ENCODE results near the gene GPNMB. TPM values are rescaled to one million over a fixed set of nuclear protein-coding genes. Genes with fewer than 3 reads are reported as not detected.

Gene GPNMB
- polyA plus RNA-seq, 3 donors = 1.3 to 3.0 (median 1.5) TPM

DNA sequence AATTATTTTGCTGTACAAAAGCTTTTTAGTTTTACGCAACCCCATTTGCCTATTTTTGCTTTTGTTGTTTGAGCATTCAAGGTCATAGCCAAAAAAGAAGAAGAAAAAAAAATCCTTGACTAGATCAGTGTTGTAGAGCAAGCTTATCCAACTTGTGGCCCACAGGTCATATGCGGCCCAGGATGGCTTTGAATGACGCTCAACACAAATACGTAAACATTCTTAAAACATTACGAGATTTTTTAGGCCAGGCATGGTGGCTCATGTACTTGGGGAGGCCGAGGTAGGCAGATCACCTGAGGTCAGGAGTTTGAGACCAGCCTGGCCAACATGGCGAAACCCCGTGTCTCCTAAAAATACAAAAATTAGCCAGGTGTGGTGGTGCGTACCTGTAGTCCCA lies 44.4 kb downstream of the GPNMB start:
- intact Hi-C loops (cut with micrococcal nuclease) = no loop called here
- Mint-ChIP-seq H3K4me3 (no peak overlapping the region), H3K27ac (peak overlapping the region in 1 of 7 donors; percentile 4)

DNA sequence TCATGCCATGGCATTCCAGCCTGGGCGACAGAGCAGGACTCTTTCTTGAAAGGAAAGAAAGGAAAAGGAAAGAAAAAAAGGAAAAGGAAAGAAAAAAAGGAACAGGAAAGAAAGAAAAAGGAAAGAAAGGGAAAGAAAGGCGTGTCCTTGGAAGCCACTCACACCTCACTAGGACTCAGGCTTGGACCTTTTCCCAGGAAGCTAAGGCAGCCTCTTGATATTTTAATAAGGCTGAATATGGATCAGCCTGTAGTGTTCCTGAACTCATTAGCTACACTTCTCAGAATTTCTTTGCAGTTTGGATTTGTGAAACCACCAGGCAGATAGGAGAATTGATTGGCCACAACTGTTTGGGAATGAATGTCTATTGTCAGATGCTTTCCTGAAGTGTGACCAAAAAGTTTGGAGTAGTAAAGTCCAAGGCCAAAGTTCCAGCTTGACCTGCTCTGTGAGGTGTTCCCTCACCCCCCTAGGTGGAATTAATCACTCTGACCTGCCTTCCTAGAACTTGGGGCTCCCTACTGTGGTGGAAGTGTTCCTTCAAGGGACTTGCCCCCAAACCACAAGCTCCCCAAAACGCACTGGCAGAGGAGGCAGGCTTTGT lies 45.5 kb downstream of the GPNMB start:
- H3K36me3 Mint-ChIP-seq = no peaks in the 10 kb centered on the region
- no peak overlapping the region for H2AFZ ChIP-seq (ENCODE audit: insufficient read depth, low read depth, low read length, poor library complexity, severe bottlenecking)
- no peaks in the 10 kb centered on the region for H4K20me1 ChIP-seq (ENCODE audit: insufficient read depth, low read length)
- no peak overlapping the region for H3K27ac ChIP-seq (ENCODE audit: low read depth in 1 of 2, low read length in 2 of 2)
- H3K27me3 Mint-ChIP-seq (ENCODE audit: low read depth in 3 of 3) = no peaks in the 10 kb centered on the region
- no peak overlapping the region for H3K4me3 ChIP-seq (replicated peaks in 1 of 3; ENCODE audit: low read depth in 2 of 3, low read length in 3 of 3)
- no peaks in the 10 kb centered on the region for H3K27me3 ChIP-seq (ENCODE audit: control insufficient read depth in 2 of 2, insufficient read depth in 2 of 2, low read length in 2 of 2)
- no peaks in the 10 kb centered on the region for H3K79me2 ChIP-seq (ENCODE audit: insufficient read depth, low read length)
- no peak overlapping the region for H3K4me3 Mint-ChIP-seq
- no peak overlapping the region for H3K9ac ChIP-seq (ENCODE audit: insufficient read depth, low read length, poor library complexity, severe bottlenecking)
- H3K4me2 ChIP-seq (replicated peaks; ENCODE audit: extremely low read depth, low read length, poor library complexity, severe bottlenecking) = no peak overlapping the region
- no peaks in the 10 kb centered on the region for H3K36me3 ChIP-seq (replicated peaks in 1 of 2; ENCODE audit: control insufficient read depth in 1 of 2, insufficient read depth in 2 of 2, low read length in 2 of 2)
- H3K9me3 Mint-ChIP-seq = peaks cover 0 to 10% (median 5%) of the 10 kb centered on the region in 7 donors
- intact Hi-C loops (cut with micrococcal nuclease) = no loop called here
- H3K4me1 ChIP-seq (ENCODE audit: control insufficient read depth in 1 of 2, insufficient read depth in 2 of 2, low read length in 2 of 2) = peaks cover 7 to 17% of the 10 kb centered on the region in 2 donors
- no CpG with 5 or more reads among the region's 3 CpGs for WGBS (ENCODE audit: insufficient coverage)
- H3K9me3 ChIP-seq (replicated peaks in 1 of 2; ENCODE audit: control insufficient read depth in 1 of 2, insufficient read depth in 1 of 2, low read length in 2 of 2) = peaks cover 0 to 6% of the 10 kb centered on the region in 2 donors
- DNase-seq = no peak
- TF ChIP-seq CTCF (IDR thresholded peaks at IDR 0.05) = no peak
- H3K27ac Mint-ChIP-seq = no peak overlapping the region
- H3K4me1 Mint-ChIP-seq = peaks cover 13% of the 10 kb centered on the region

More for the DNA sequence above, 44.4 kb downstream of the GPNMB start:
- Histone ChIP-seq H3K9ac (ENCODE audit: insufficient read depth, low read length, poor library complexity, severe bottlenecking) (no peak overlapping the region), H2AFZ (ENCODE audit: insufficient read depth, low read depth, low read length, poor library complexity, severe bottlenecking) (no peak overlapping the region), H3K4me1 (ENCODE audit: control insufficient read depth in 1 of 2, insufficient read depth in 2 of 2, low read length in 2 of 2) (peaks cover 7 to 17% of the 10 kb centered on the region in 2 donors), H3K27me3 (ENCODE audit: control insufficient read depth in 2 of 2, insufficient read depth in 2 of 2, low read length in 2 of 2) (no peaks in the 10 kb centered on the region), H3K36me3 (replicated peaks in 1 of 2; ENCODE audit: control insufficient read depth in 1 of 2, insufficient read depth in 2 of 2, low read length in 2 of 2) (no peaks in the 10 kb centered on the region), H3K79me2 (ENCODE audit: insufficient read depth, low read length) (no peaks in the 10 kb centered on the region), H3K27ac (ENCODE audit: low read depth in 1 of 2, low read length in 2 of 2) (no peak overlapping the region), H4K20me1 (ENCODE audit: insufficient read depth, low read length) (no peaks in the 10 kb centered on the region), H3K9me3 (replicated peaks in 1 of 2; ENCODE audit: control insufficient read depth in 1 of 2, insufficient read depth in 1 of 2, low read length in 2 of 2) (peaks cover 0 to 15% of the 10 kb centered on the region in 2 donors), H3K4me2 (replicated peaks; ENCODE audit: extremely low read depth, low read length, poor library complexity, severe bottlenecking) (no peak overlapping the region), H3K4me3 (replicated peaks in 1 of 3; ENCODE audit: low read depth in 2 of 3, low read length in 3 of 3) (no peak overlapping the region)
- no peak for TF ChIP-seq CTCF (IDR thresholded peaks at IDR 0.05)
- Mint-ChIP-seq H3K27me3 (ENCODE audit: low read depth in 3 of 3) (no peaks in the 10 kb centered on the region), H3K4me1 (peaks cover 13% of the 10 kb centered on the region), H3K36me3 (no peaks in the 10 kb centered on the region), H3K9me3 (peaks cover 0 to 16% (median 7%) of the 10 kb centered on the region in 7 donors)
- no peak for DNase-seq
- WGBS (ENCODE audit: insufficient coverage) = 96% methylated on average over 4 of the region's 9 CpGs
